ENCODE data around the gene CDK16. TPM values are rescaled to one million over a fixed set of nuclear protein-coding genes. Genes with fewer than 3 reads are reported as not detected.

The CDK16 gene
- total RNA-seq, 4 donors from 2014 or later = 70.5 to 90.1 (median 88.0) TPM

DNA sequence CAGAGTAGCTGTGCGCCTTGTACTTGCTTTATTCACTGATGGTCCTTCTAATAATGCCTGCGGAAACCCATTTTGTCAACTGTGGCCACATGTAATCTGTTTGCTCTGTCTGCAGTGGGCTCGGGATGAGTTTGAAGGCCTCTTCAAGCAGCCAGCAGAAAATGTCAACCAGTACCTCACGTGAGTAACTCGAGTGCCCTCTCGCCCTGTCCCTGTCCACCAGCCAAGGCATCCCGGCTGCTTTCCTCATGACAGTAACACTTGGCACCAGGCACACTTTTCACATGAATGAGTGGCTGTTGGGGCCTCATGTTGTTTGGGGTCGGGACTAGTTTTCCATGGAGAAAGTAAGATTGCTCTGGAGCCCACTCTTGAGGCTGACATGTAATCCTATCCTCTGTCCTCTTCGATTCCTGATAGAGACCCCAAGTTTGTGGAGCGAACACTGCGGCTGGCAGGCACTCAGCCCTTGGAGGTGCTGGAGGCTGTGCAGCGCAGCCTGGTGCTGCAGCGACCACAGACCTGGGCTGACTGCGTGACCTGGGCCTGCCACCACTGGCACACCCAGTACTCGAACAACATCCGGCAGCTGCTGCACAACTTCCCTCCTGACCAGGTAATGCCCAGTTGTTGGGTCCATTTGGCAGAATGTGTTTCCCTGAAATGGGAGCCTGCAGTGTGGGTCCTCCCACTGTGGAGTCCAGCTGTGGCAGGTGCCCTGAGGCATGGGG lies 8.8 kb upstream of the CDK16 start:
- H3K36me3 ChIP-seq = peaks cover 78% of the 10 kb centered on the region
- DNase-seq (ENCODE audit: low spot score in 2 of 2) = no peak
- no peak for TF ChIP-seq POLR2A (IDR thresholded peaks at IDR 0.05)
- TF ChIP-seq EP300 (IDR thresholded peaks at IDR 0.05) = no peak
- TF ChIP-seq POLR2AphosphoS5 (IDR thresholded peaks at IDR 0.05) = no peak
- TF ChIP-seq CTCF (IDR thresholded peaks at IDR 0.05) = no peak
- H3K27me3 ChIP-seq = no peaks in the 10 kb centered on the region
- 92% methylated on average over 8 of the region's 16 CpGs for WGBS
- no peaks in the 10 kb centered on the region for H3K9me3 ChIP-seq
- no peaks in the 10 kb centered on the region for H3K4me1 ChIP-seq
- H3K4me3 ChIP-seq = no peak overlapping the region
- H3K27ac ChIP-seq = no peak overlapping the region

- TF ChIP-seq CTCF (IDR thresholded peaks at IDR 0.05) (no peak), EP300 (IDR thresholded peaks at IDR 0.05) (no peak), POLR2A (IDR thresholded peaks at IDR 0.05) (no peak), POLR2AphosphoS5 (IDR thresholded peaks at IDR 0.05) (no peak)
- DNase-seq (ENCODE audit: low spot score in 2 of 2) = no peak
- no peaks in the 10 kb centered on the region for H3K4me1 ChIP-seq
- H3K4me3 ChIP-seq = no peak overlapping the region
- no peaks in the 10 kb centered on the region for H3K27me3 ChIP-seq
- 91% methylated on average over 12 of the region's 15 CpGs for WGBS
- H3K27ac ChIP-seq = no peak overlapping the region
- H3K9me3 ChIP-seq = no peaks in the 10 kb centered on the region
- peaks cover 77% of the 10 kb centered on the region for H3K36me3 ChIP-seq
Measured at GRCh38 chrX:47210661-47211425, 7.6 kb upstream of the CDK16 start.

DNA sequence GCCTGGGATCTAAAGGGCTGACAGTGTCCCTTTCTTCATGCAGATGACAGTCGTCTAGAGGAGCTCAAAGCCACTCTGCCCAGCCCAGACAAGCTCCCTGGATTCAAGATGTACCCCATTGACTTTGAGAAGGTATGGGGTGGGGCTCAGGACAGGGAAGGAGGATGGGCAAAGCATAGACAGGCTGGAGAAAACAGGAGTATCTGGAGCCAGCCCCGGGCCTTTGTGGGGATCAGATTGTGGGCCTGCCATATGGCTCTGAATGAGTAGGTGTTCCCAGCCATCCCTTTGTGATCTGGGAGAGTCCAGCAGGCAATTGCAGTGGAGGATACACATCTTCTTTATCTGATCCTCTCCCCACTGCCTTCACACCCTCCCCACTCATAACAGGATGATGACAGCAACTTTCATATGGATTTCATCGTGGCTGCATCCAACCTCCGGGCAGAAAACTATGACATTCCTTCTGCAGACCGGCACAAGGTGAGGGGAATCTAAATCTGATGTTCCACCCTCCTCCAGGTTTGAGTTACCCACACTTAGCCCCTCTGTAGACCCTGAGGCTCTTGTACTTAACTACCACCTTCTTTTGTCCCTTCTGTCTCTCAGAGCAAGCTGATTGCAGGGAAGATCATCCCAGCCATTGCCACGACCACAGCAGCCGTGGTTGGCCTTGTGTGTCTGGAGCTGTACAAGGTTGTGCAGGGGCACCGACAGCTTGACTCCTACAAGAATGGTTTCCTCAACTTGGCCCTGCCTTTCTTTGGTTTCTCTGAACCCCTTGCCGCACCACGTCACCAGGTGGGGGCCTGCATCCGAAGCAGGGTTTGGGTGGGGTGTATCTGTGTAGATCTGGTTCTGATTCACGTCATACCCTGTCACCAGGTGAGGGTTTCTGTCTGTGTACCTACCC lies 5.8 kb upstream of the CDK16 start:
- peak in 1 of 2 donors; percentile 41 for DNase-seq (ENCODE audit: low spot score in 2 of 2)
- Histone ChIP-seq H3K36me3 (peaks cover 60% of the 10 kb centered on the region), H3K27me3 (no peaks in the 10 kb centered on the region), H3K9me3 (no peaks in the 10 kb centered on the region), H3K27ac (no peak overlapping the region), H3K4me3 (no peak overlapping the region), H3K4me1 (peaks cover 14% of the 10 kb centered on the region)
- TF ChIP-seq POLR2A (IDR thresholded peaks at IDR 0.05) (no peak), CTCF (IDR thresholded peaks at IDR 0.05) (no peak), EP300 (IDR thresholded peaks at IDR 0.05) (no peak), POLR2AphosphoS5 (IDR thresholded peaks at IDR 0.05) (no peak)
- 89% methylated on average over 12 of the region's 12 CpGs for WGBS

DNA sequence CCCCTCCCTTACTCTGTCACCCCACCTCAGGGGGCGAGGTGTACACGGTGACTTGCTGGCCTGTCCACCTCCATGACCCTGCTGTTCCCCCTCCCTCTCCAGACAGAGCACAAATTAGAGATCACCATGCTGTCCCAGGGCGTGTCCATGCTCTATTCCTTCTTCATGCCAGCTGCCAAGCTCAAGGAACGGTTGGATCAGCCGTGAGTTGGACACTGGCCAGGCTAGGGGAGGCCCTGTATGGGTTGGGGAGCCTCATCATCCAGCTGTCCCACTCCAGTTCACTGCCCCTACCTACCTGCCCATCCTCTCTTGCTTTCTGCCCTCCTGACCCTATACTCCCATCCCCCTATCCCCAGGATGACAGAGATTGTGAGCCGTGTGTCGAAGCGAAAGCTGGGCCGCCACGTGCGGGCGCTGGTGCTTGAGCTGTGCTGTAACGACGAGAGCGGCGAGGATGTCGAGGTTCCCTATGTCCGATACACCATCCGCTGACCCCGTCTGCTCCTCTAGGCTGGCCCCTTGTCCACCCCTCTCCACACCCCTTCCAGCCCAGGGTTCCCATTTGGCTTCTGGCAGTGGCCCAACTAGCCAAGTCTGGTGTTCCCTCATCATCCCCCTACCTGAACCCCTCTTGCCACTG lies 3.9 kb upstream of the CDK16 start:
- Histone ChIP-seq H3K4me3 (no peak overlapping the region), H3K27ac (no peak overlapping the region), H3K36me3 (peaks cover 45% of the 10 kb centered on the region), H3K4me1 (peaks cover 16% of the 10 kb centered on the region), H3K27me3 (no peaks in the 10 kb centered on the region), H3K9me3 (no peaks in the 10 kb centered on the region)
- WGBS = 86% methylated on average over 20 of the region's 20 CpGs
- peak in 1 of 2 donors; percentile 62 for DNase-seq (ENCODE audit: low spot score in 2 of 2)
- TF ChIP-seq POLR2A (IDR thresholded peaks at IDR 0.05) = no peak
- no peak for TF ChIP-seq EP300 (IDR thresholded peaks at IDR 0.05)
- no peak for TF ChIP-seq CTCF (IDR thresholded peaks at IDR 0.05)
- no peak for TF ChIP-seq POLR2AphosphoS5 (IDR thresholded peaks at IDR 0.05)

Data from suprapubic skin (tissue), 4 donors.